ENCODE results near the gene GALNS.

GRCh38 chr16:88810166-88810911 lies 46.4 kb downstream of the GALNS start:
- TF ChIP-seq ZNF274 (IDR thresholded peaks at IDR 0.05; ENCODE audit: low read depth, low read length) (no peak), YY1 (IDR thresholded peaks at IDR 0.05; ENCODE audit: insufficient read depth, insufficient read length) (no peak)

All from NT2/D1 (cell line).